ENCODE measurements around the gene HLA-DRA. TPM values are rescaled to one million over a fixed set of nuclear protein-coding genes. Genes with fewer than 3 reads are reported as not detected.

Gene HLA-DRA
- total and polyA plus RNA-seq, 2 of the 8 experiments (the other 6 are each of a cell fraction or from before 2014, with no cell fraction given), result 5.0 to 6.2 TPM

GRCh38 chr6:32436995-32437836, 2.5 kb upstream of the HLA-DRA start:
- H3K4me3 ChIP-seq (ENCODE audit: extremely low read depth in 1 of 4, insufficient read depth in 2 of 4, low read depth in 3 of 4, low read length in 4 of 4), result no peak overlapping the region
- peaks cover 0 to 2% (median 0%) of the 10 kb centered on the region in 4 experiments; a peak in 1 of 7 replicates for H3K4me1 ChIP-seq (replicated peaks in 1 of 4; ENCODE audit: control insufficient read depth in 3 of 4, insufficient read depth in 4 of 4, low read length in 3 of 4)
- ChIA-PET CTCF (ENCODE audit: partially characterized antibody) (interaction anchor here (0.7 to 1.5 kb wide), 4 partner anchors 12 to 416 kb away, joined by 3 to 4 read pairs (median 3); partner anchors contain the start of gene TAP1), POLR2A (ENCODE audit: partially characterized antibody) (no interaction called here)
- no peaks in the 10 kb centered on the region for H3K79me2 ChIP-seq (ENCODE audit: control insufficient read depth in 1 of 2, insufficient read depth in 2 of 2, low read length in 2 of 2)
- H3K4me2 ChIP-seq (ENCODE audit: insufficient read depth in 1 of 2, low read depth in 2 of 2, low read length in 2 of 2), result no peak overlapping the region
- H3K14ac ChIP-seq (ENCODE audit: insufficient read length), result no peak overlapping the region
- H2AK5ac ChIP-seq (ENCODE audit: low read depth, low read length), result no peak overlapping the region
- no peak overlapping the region for H3K9ac ChIP-seq (replicated peaks in 1 of 4; ENCODE audit: extremely low read depth in 1 of 4, low read depth in 3 of 4, low read length in 3 of 4)
- FAIRE-seq (no peak), DNase-seq (ENCODE audit: low read depth in 1 of 2, low spot score in 2 of 2) (no peak)
- H2AFZ ChIP-seq (ENCODE audit: low read length), result no peak overlapping the region
- H3K27ac ChIP-seq (ENCODE audit: low read depth, low read length), result no peak overlapping the region
- no peaks in the 10 kb centered on the region for H3K36me3 ChIP-seq (ENCODE audit: control insufficient read depth in 2 of 4, insufficient read depth in 4 of 4, low read length in 3 of 4)
- H3K23ac ChIP-seq (ENCODE audit: insufficient read length), result no peak overlapping the region
- H2BK120ac ChIP-seq (replicated peaks; ENCODE audit: low read depth, low read length), result no peak overlapping the region
- no peaks in the 10 kb centered on the region for H3K27me3 ChIP-seq (replicated peaks in 1 of 4; ENCODE audit: control insufficient read depth in 3 of 4, extremely low read depth in 1 of 4, insufficient read depth in 3 of 4, low read length in 3 of 4)
- TF ChIP-seq RFX5 (IDR thresholded peaks at IDR 0.05; ENCODE audit: borderline replicate concordance, low read depth, low read length) (peak; percentile 81), TCF12 (IDR thresholded peaks at IDR 0.05; ENCODE audit: low read depth, low read length) (no peak)
- no peaks in the 10 kb centered on the region for H4K20me1 ChIP-seq (replicated peaks in 1 of 2; ENCODE audit: control insufficient read depth in 1 of 2, insufficient read depth in 2 of 2, low read length in 2 of 2)
- H2BK12ac ChIP-seq (ENCODE audit: low read depth, low read length), result no peak overlapping the region
- H3K9me3 ChIP-seq (ENCODE audit: insufficient read depth in 2 of 2, low read depth in 1 of 2, low read length in 1 of 2), result no peaks in the 10 kb centered on the region
- no peak overlapping the region for H3K18ac ChIP-seq (ENCODE audit: extremely low read depth, low read length)
- H4K91ac ChIP-seq (replicated peaks; ENCODE audit: insufficient read length, low read length), result no peak overlapping the region
- H4K5ac ChIP-seq (ENCODE audit: insufficient read length, low read depth, low read length), result no peak overlapping the region
- no peak overlapping the region for H2BK20ac ChIP-seq (ENCODE audit: low read length)
- no peak overlapping the region for H2BK5ac ChIP-seq (ENCODE audit: low read depth, low read length)
- no peak overlapping the region for H4K8ac ChIP-seq (ENCODE audit: extremely low read depth, insufficient read depth, low read length)
- H2BK15ac ChIP-seq (ENCODE audit: low read length), result no peak overlapping the region
- no peak overlapping the region for H3K56ac ChIP-seq (replicated peaks; ENCODE audit: insufficient read length, low read depth, low read length)
- 94% methylated on average over 2 of the region's 2 CpGs; no CpG with 5 or more reads in 1 of the 2 experiments for WGBS, 2 experiments (ENCODE audit: extremely low coverage in 1 of 2, insufficient coverage in 1 of 2, insufficient read length in 1 of 2, insufficient replicate concordance in 2 of 2, low coverage in 1 of 2, low lambda C conversion rate in 2 of 2, missing lambda C conversion rate in 1 of 2)
- no peaks in the 10 kb centered on the region for H3K23me2 ChIP-seq (ENCODE audit: low read depth, low read length)
- H3K4ac ChIP-seq (replicated peaks; ENCODE audit: insufficient read length, low read depth, low read length), result no peak overlapping the region
- H3K79me1 ChIP-seq (ENCODE audit: low read depth, low read length), result no peaks in the 10 kb centered on the region

Data from H1 (cell line).